IMR-90 (cell line): Measurements from ENCODE around the gene TNFRSF21. TPM values are rescaled to one million over a fixed set of nuclear protein-coding genes. Genes with fewer than 3 reads are reported as not detected.

Experiments
- ATAC-seq: fragments of 200-7000 bp; cut with Tn5 transposase; 2 replicates; pipeline ENCODE4 v1.9.1; 2020; ENCODE audit warnings: low read depth, mild to moderate bottlenecking, moderate library complexity
- BruUV-seq: library from RNA; stranded (reverse); fragments of 400-500 nt; replicated peaks from 2 replicates; lab custom pipeline; 2021; lab: Mats Ljungman, UMichigan
- CTCF ChIA-PET: fragments of 300-600 bp; formaldehyde crosslinking; extraction: SDS; loops from one replicate; lab custom pipeline; 2021; ENCODE audit warnings: antibody characterized with exemption; lab: Yijun Ruan, JAX
- POLR2A ChIA-PET: fragments of 300-600 bp; sonication (Branson Sonifier 250); formaldehyde crosslinking; loops from one replicate; lab custom pipeline; 2022; ENCODE audit warnings: antibody characterized with exemption; ENCODE audit not compliant: unreplicated experiment; lab: Charles Lee
- DNase-seq: peaks from one replicate; pipeline ENCODE4 v3.0.0; 2013
- H2AFZ ChIP-seq: replicated peaks from 2 replicates; pipeline ENCODE3; 2013; ENCODE audit warnings: low read length, mild to moderate bottlenecking; ENCODE audit not compliant: poor library complexity
- H2AK5ac ChIP-seq: 2 replicates; pipeline ENCODE4 v1.6.1; 2013; ENCODE audit warnings: low read depth, low read length, inconsistent platforms
- H2AK9ac ChIP-seq: replicated peaks from 2 replicates; pipeline ENCODE3; 2013; ENCODE audit warnings: mild to moderate bottlenecking, low read depth, low read length, moderate library complexity; ENCODE audit not compliant: poor library complexity
- H2BK120ac ChIP-seq: 2 replicates; pipeline ENCODE4 v1.6.1; 2013; ENCODE audit warnings: low read depth, low read length, inconsistent platforms
- H2BK15ac ChIP-seq: 3 replicates; pipeline ENCODE4 v1.6.1; 2013; ENCODE audit warnings: low read depth, low read length, inconsistent platforms
- H2BK20ac ChIP-seq: 2 replicates; pipeline ENCODE4 v1.6.1; 2013; ENCODE audit warnings: low read depth, mild to moderate bottlenecking, inconsistent platforms, low read length, moderate library complexity
- H2BK5ac ChIP-seq: 2 replicates; pipeline ENCODE4 v1.6.1; 2013; ENCODE audit warnings: mild to moderate bottlenecking, low read depth, low read length, inconsistent platforms; ENCODE audit not compliant: poor library complexity, severe bottlenecking
- H3K14ac ChIP-seq: replicated peaks from 2 replicates; pipeline ENCODE4 v1.6.1; 2013; ENCODE audit warnings: low read depth, low read length, inconsistent platforms
- H3K18ac ChIP-seq: 2 replicates; pipeline ENCODE4 v1.6.1; 2013; ENCODE audit warnings: low read depth, low read length, control low read depth
- H3K23ac ChIP-seq: 2 replicates; pipeline ENCODE4 v1.6.1; 2013; ENCODE audit warnings: low read depth, low read length, inconsistent platforms
- H3K27ac ChIP-seq: 2 replicates; pipeline ENCODE4 v1.5.1; 2013; ENCODE audit warnings: mild to moderate bottlenecking, control low read depth, low read length; ENCODE audit not compliant: insufficient read depth
- H3K27me3 ChIP-seq: 2 replicates; pipeline ENCODE4 v1.6.1; 2013; ENCODE audit warnings: low read length; ENCODE audit not compliant: control insufficient read depth, insufficient read depth
- H3K36me3 ChIP-seq: 2 replicates; pipeline ENCODE4 v1.6.1; 2013; ENCODE audit warnings: low read length, mixed read lengths; ENCODE audit not compliant: control insufficient read depth, insufficient read depth
- H3K4ac ChIP-seq: 2 replicates; pipeline ENCODE4 v1.6.1; 2013; ENCODE audit warnings: low read depth, low read length, inconsistent platforms
- H3K4me1 ChIP-seq: 2 replicates; pipeline ENCODE4 v1.6.1; 2013; ENCODE audit warnings: low read length, mixed read lengths; ENCODE audit not compliant: control insufficient read depth, insufficient read depth
- H3K4me2 ChIP-seq: 2 replicates; pipeline ENCODE4 v1.6.1; 2013; ENCODE audit warnings: low read depth, mild to moderate bottlenecking, control low read depth, low read length, moderate library complexity
- H3K4me3 ChIP-seq: 2 replicates; pipeline ENCODE4 v1.5.1; 2013; ENCODE audit warnings: low read depth, mild to moderate bottlenecking, control low read depth, low read length, moderate library complexity; ENCODE audit not compliant: insufficient read depth
- H3K56ac ChIP-seq: 2 replicates; pipeline ENCODE4 v1.6.1; 2013; ENCODE audit warnings: low read length, inconsistent platforms; ENCODE audit not compliant: insufficient read depth; ENCODE audit errors: extremely low read depth
- H3K79me1 ChIP-seq, 2 experiments: 2 replicates each; pipeline ENCODE4 v1.6.1; 2013; ENCODE audit warnings: low read length in 2 of 2, inconsistent platforms in 1 of 2, low read depth in 1 of 2
- H3K9ac ChIP-seq: 2 replicates; pipeline ENCODE4 v1.6.1; 2013; ENCODE audit warnings: low read depth, low read length, control low read depth
- H3K9me1 ChIP-seq: 2 replicates; pipeline ENCODE4 v1.6.1; 2013; ENCODE audit warnings: low read length, inconsistent platforms; ENCODE audit not compliant: insufficient read depth
- H3K9me3 ChIP-seq: 2 replicates; pipeline ENCODE4 v1.6.1; 2013; ENCODE audit warnings: low read length; ENCODE audit not compliant: control insufficient read depth, insufficient read depth
- H4K20me1 ChIP-seq: 2 replicates; pipeline ENCODE4 v1.6.1; 2013; ENCODE audit warnings: low read length, inconsistent platforms; ENCODE audit not compliant: insufficient read depth
- H4K5ac ChIP-seq: 2 replicates; pipeline ENCODE4 v1.6.1; 2013; ENCODE audit warnings: mild to moderate bottlenecking, low read depth, low read length, control low read depth
- H4K8ac ChIP-seq, 2 experiments: 2 replicates each; pipeline ENCODE4 v1.6.1; 2013; ENCODE audit warnings: low read depth in 2 of 2, low read length in 2 of 2, control low read depth in 1 of 2, inconsistent platforms in 1 of 2
- H4K91ac ChIP-seq: 2 replicates; pipeline ENCODE4 v1.6.1; 2013; ENCODE audit warnings: low read depth, low read length, inconsistent platforms; ENCODE audit not compliant: insufficient read depth
- BHLHE40 ChIP-seq: fragments of 150-350 bp; IDR thresholded peaks from 2 replicates; pipeline ENCODE4 v1.6.1; 2016; ENCODE audit warnings: mild to moderate bottlenecking, low read depth, low read length
- CEBPB ChIP-seq: IDR thresholded peaks from 2 replicates; pipeline ENCODE4 v1.6.1; 2012; ENCODE audit warnings: low read depth, low read length, improper control_type of control experiment
- CTCF ChIP-seq: conservative IDR thresholded peaks from 2 replicates; pipeline ENCODE4 v1.5.1; 2012; ENCODE audit warnings: mild to moderate bottlenecking, low read depth, low read length, improper control_type of control experiment
- MAFK ChIP-seq: IDR thresholded peaks from 2 replicates; pipeline ENCODE4 v1.6.1; 2012; ENCODE audit warnings: low read depth, low read length, improper control_type of control experiment
- SMC3 ChIP-seq: fragments of 150-350 bp; IDR thresholded peaks from 2 replicates; pipeline ENCODE4 v1.6.1; 2016; ENCODE audit warnings: low read depth, mild to moderate bottlenecking, antibody characterized with exemption, low read length, moderate library complexity
- WGBS, 2 experiments: methylation state at CpG; one replicate each; pipeline versions ENCODE4 v1.1.5 to v1.1.7; 2013; ENCODE audit warnings: missing lambda C conversion rate in 2 of 2; ENCODE audit not compliant: insufficient read length in 1 of 2; ENCODE audit errors: extremely low coverage in 2 of 2; 5-methylcytosine and 5-hydroxymethylcytosine counted together
- dilution Hi-C: fragments of 300-500 bp; cut with HindIII; formaldehyde crosslinking; loops from one replicate; pipeline ENCODE4 v1.14.3; 2018; ENCODE audit warnings: low sequenced_read_pairs; ENCODE audit not compliant: unreplicated experiment
- in situ Hi-C: fragments of 300-500 bp; cut with MboI; formaldehyde crosslinking; loops from 3 replicates; pipeline ENCODE4 v1.14.3; 2019; ENCODE audit warnings: low sequenced_read_pairs, inconsistent platforms, mixed read lengths
- intact Hi-C: fragments of 100-400 bp; cut with micrococcal nuclease; formaldehyde crosslinking; loops from 2 replicates; pipeline ENCODE4 v1.10.0; 2022
- polyA plus RNA-seq, 3 experiments: library from polyadenylated mRNA; depleted of rRNA; stranded (reverse); fragments of >200 nt; gene quantifications; 2 replicates each; pipeline ENCODE4 v1.2.3, GENCODE V29; 2012; ENCODE audit warnings: low replicate concordance in 1 of 3
- total RNA-seq: library from RNA; depleted of rRNA; stranded (reverse); fragments of >200 nt; gene quantifications from 2 replicates; pipeline ENCODE4 v1.2.3, GENCODE V29; 2012

The TNFRSF21 gene
- total and polyA plus RNA-seq, 2 of the 4 experiments (the other 2 are of a cell fraction) = 2.9 to 6.9 TPM

- DNase-seq (no peak), ATAC-seq (peak; percentile 35; the same call in 1 of the 2 replicates)
- Histone ChIP-seq H3K4me2 (no peak overlapping the region), H2AK9ac (no peak overlapping the region), H3K9me1 (peaks cover 3% of the 10 kb centered on the region; the same call in 1 of the 2 replicates), H2AK5ac (peak overlapping the region; percentile 15; the same call in 1 of the 2 replicates), H3K27me3 (no peaks in the 10 kb centered on the region), H2BK15ac (no peak overlapping the region), H3K36me3 (no peaks in the 10 kb centered on the region), H4K91ac (no peak overlapping the region), H3K4ac (no peak overlapping the region), H3K23ac (no peak overlapping the region), H3K9ac (no peak overlapping the region), H4K8ac (no peak overlapping the region), H2BK120ac (no peak overlapping the region), H2AFZ (no peak overlapping the region), H2BK20ac (no peak overlapping the region; the same call in 1 of the 2 replicates), H4K5ac (no peak overlapping the region), H3K9me3 (no peaks in the 10 kb centered on the region), H3K14ac (no peak overlapping the region; the same call in 1 of the 2 replicates), H3K56ac (no peak overlapping the region), H3K27ac (no peak overlapping the region), H2BK5ac (peak overlapping the region; percentile 45), H3K18ac (no peak overlapping the region), H3K4me3 (no peak overlapping the region), H4K20me1 (no peaks in the 10 kb centered on the region), H3K4me1 (peaks cover 1% of the 10 kb centered on the region; the same call in 1 of the 2 replicates), H3K79me1 (no peaks in the 10 kb centered on the region)
- TF ChIP-seq SMC3 (no peak), CTCF (no peak), MAFK (no peak), BHLHE40 (no peak), CEBPB (no peak)
- intact Hi-C loops = no loop called here
- CTCF ChIA-PET = interaction anchor here (0.8 kb wide), 1 partner anchor 10 kb away, joined by 3 read pairs; no protein-coding TSS in a partner anchor
- WGBS, 2 experiments = no CpG with 5 or more reads among the region's 5 CpGs
- BruUV-seq = no TSS peak
- dilution Hi-C loops = no loop called here
- POLR2A ChIA-PET = no interaction called here
- in situ Hi-C loops = no loop called here
Measured at GRCh38 chr6:47268572-47269187, 41.0 kb downstream of the TNFRSF21 start.
